Tibial nerve (tissue), 4 donors: ENCODE results near the gene CHMP4B.

Source experiments
- EP300 ChIP-seq, 2 donors: sonication (generic); formaldehyde crosslinking; IDR thresholded peaks; one replicate each; pipeline ENCODE4 v1.6.1; 2017; ENCODE audit warnings: antibody characterized with exemption in 2 of 2, mild to moderate bottlenecking in 1 of 2
- POLR2A ChIP-seq, 2 donors: fragments of 450-650 bp; IDR thresholded peaks; one replicate each; pipeline ENCODE4 v1.6.1; 2017; ENCODE audit warnings: antibody characterized with exemption in 2 of 2, mild to moderate bottlenecking in 2 of 2, moderate library complexity in 2 of 2
- TF ChIP-seq, protein P1 (sequence below), 5 experiments: fragments of 200-600 bp in 3 of 5; fragments of 450-650 bp in 2 of 5; sonication (generic) in 3 of 5; IDR thresholded peaks; one replicate each; pipeline ENCODE4 v1.5.1; 2016 to 2019; ENCODE audit warnings: antibody characterized with exemption in 5 of 5, mild to moderate bottlenecking in 3 of 5, moderate library complexity in 2 of 5

DNA sequence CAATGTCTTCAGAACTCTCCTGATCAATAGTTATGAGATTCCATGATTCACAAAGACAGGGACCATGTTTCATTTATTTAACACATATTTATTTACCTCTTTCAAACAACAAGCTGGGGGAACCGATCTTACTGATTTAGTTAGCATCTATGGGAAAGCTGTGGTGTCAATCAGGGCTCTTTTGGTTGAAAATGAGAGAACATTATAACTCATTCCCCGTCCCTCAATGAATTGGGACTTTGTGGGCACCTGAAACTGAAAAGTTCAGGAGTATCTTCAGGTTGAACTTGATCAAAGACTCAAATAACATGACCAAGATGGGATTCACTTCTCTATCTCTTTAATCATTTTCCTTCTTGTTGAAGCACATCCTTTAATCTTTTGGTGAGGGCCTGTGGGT lies 67.4 kb downstream of the CHMP4B start:
- TF ChIP-seq, protein P1, sequence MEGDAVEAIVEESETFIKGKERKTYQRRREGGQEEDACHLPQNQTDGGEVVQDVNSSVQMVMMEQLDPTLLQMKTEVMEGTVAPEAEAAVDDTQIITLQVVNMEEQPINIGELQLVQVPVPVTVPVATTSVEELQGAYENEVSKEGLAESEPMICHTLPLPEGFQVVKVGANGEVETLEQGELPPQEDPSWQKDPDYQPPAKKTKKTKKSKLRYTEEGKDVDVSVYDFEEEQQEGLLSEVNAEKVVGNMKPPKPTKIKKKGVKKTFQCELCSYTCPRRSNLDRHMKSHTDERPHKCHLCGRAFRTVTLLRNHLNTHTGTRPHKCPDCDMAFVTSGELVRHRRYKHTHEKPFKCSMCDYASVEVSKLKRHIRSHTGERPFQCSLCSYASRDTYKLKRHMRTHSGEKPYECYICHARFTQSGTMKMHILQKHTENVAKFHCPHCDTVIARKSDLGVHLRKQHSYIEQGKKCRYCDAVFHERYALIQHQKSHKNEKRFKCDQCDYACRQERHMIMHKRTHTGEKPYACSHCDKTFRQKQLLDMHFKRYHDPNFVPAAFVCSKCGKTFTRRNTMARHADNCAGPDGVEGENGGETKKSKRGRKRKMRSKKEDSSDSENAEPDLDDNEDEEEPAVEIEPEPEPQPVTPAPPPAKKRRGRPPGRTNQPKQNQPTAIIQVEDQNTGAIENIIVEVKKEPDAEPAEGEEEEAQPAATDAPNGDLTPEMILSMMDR (IDR thresholded peaks at IDR 0.05): no peak
- TF ChIP-seq POLR2A (IDR thresholded peaks at IDR 0.05) (no peak), EP300 (IDR thresholded peaks at IDR 0.05) (no peak)
